Peyer's patch (tissue), 4 donors: ENCODE measurements around the gene RSPO1. TPM values are rescaled to one million over a fixed set of nuclear protein-coding genes. Genes with fewer than 3 reads are reported as not detected.

Experiments used
- DNase-seq, 3 donors: peaks; one replicate each; pipeline ENCODE4 v3.0.0-alpha.2; 2017 to 2019
- H3K27ac ChIP-seq, 4 donors: fragments of 200-600 bp; sonication (generic); one replicate each; pipeline ENCODE4 v1.5.1; 2016 to 2019
- H3K27me3 ChIP-seq, 2 donors: fragments of 200-600 bp; sonication (generic); one replicate each; pipeline ENCODE4 v1.5.1; 2019
- H3K36me3 ChIP-seq, 3 donors: fragments of 200-600 bp; sonication (generic); one replicate each; pipeline ENCODE4 v1.5.1; 2016 to 2019
- H3K4me1 ChIP-seq, 4 donors: fragments of 200-600 bp; sonication (generic); one replicate each; pipeline ENCODE4 v1.5.1; 2016 to 2019
- H3K4me3 ChIP-seq, 4 donors: fragments of 200-600 bp; sonication (generic); 1 replicate in 3 of 4; 2 replicates in 1 of 4; pipeline ENCODE4 v1.5.1; 2016 to 2019; ENCODE audit warnings: mild to moderate bottlenecking in 1 of 4
- H3K9me3 ChIP-seq, 4 donors: fragments of 200-600 bp; sonication (generic); one replicate each; pipeline ENCODE4 v1.5.1; 2016 to 2019; ENCODE audit warnings: mild to moderate bottlenecking in 1 of 4
- POLR2A ChIP-seq, 2 donors: fragments of 450-650 bp; IDR thresholded peaks; one replicate each; pipeline ENCODE4 v1.5.1; 2017; ENCODE audit warnings: antibody characterized with exemption in 2 of 2, mild to moderate bottlenecking in 2 of 2, moderate library complexity in 2 of 2
- total RNA-seq, 4 donors: library from RNA; depleted of rRNA; stranded (reverse); fragments of >200 nt; gene quantifications; one replicate each; pipeline ENCODE4 v1.1.0, GENCODE V29; 2016
- TF ChIP-seq, protein P1 (sequence below), 6 experiments: fragments of 450-650 bp in 4 of 6; fragments of 200-600 bp in 2 of 6; sonication (generic) in 1 of 6; IDR thresholded peaks; one replicate each; pipeline ENCODE4 v1.5.1; 2017 to 2019; ENCODE audit warnings: antibody characterized with exemption in 6 of 6, mild to moderate bottlenecking in 3 of 6, moderate library complexity in 1 of 6

RSPO1 gene
- total RNA-seq, 4 donors from 2014 or later: 0.35 to 2.5 (median 1.4) TPM

- H3K36me3 ChIP-seq: no peaks in the 10 kb centered on the region
- TF ChIP-seq, protein P1, sequence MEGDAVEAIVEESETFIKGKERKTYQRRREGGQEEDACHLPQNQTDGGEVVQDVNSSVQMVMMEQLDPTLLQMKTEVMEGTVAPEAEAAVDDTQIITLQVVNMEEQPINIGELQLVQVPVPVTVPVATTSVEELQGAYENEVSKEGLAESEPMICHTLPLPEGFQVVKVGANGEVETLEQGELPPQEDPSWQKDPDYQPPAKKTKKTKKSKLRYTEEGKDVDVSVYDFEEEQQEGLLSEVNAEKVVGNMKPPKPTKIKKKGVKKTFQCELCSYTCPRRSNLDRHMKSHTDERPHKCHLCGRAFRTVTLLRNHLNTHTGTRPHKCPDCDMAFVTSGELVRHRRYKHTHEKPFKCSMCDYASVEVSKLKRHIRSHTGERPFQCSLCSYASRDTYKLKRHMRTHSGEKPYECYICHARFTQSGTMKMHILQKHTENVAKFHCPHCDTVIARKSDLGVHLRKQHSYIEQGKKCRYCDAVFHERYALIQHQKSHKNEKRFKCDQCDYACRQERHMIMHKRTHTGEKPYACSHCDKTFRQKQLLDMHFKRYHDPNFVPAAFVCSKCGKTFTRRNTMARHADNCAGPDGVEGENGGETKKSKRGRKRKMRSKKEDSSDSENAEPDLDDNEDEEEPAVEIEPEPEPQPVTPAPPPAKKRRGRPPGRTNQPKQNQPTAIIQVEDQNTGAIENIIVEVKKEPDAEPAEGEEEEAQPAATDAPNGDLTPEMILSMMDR (IDR thresholded peaks at IDR 0.05): no peak
- no peak for TF ChIP-seq POLR2A (IDR thresholded peaks at IDR 0.05)
- H3K27ac ChIP-seq: no peak overlapping the region
- H3K4me3 ChIP-seq: no peak overlapping the region
- H3K9me3 ChIP-seq: no peaks in the 10 kb centered on the region
- no peak for DNase-seq
- no peaks in the 10 kb centered on the region for H3K4me1 ChIP-seq
- H3K27me3 ChIP-seq: peaks cover 0 to 9% of the 10 kb centered on the region in 2 donors
Measured at GRCh38 chr1:37628026-37628556, 6.6 kb downstream of the RSPO1 start.

GRCh38 chr1:37622131-37622530 lies 12.6 kb downstream of the RSPO1 start:
- H3K36me3 ChIP-seq: no peaks in the 10 kb centered on the region

GRCh38 chr1:37621326-37621870 lies 13.3 kb downstream of the RSPO1 start:
- Histone ChIP-seq H3K4me1 (no peaks in the 10 kb centered on the region), H3K27me3 (no peaks in the 10 kb centered on the region), H3K9me3 (no peaks in the 10 kb centered on the region), H3K36me3 (no peaks in the 10 kb centered on the region), H3K27ac (no peak overlapping the region), H3K4me3 (no peak overlapping the region)
- TF ChIP-seq, protein P1 (IDR thresholded peaks at IDR 0.05): no peak
- no peak for TF ChIP-seq POLR2A (IDR thresholded peaks at IDR 0.05)
- no peak for DNase-seq

More at GRCh38 chr1:37622131-37622530, 12.6 kb downstream of the RSPO1 start:
- no peaks in the 10 kb centered on the region for H3K27me3 ChIP-seq
- H3K4me3 ChIP-seq: no peak overlapping the region
- H3K9me3 ChIP-seq: no peaks in the 10 kb centered on the region
- TF ChIP-seq, protein P1 (IDR thresholded peaks at IDR 0.05): no peak
- TF ChIP-seq POLR2A (IDR thresholded peaks at IDR 0.05): no peak
- H3K27ac ChIP-seq: no peak overlapping the region
- no peak for DNase-seq
- H3K4me1 ChIP-seq: no peaks in the 10 kb centered on the region

GRCh38 chr1:37620707-37621106 lies 14.0 kb downstream of the RSPO1 start:
- H3K27ac ChIP-seq: no peak overlapping the region
- no peaks in the 10 kb centered on the region for H3K36me3 ChIP-seq
- DNase-seq: no peak
- H3K9me3 ChIP-seq: no peaks in the 10 kb centered on the region
- no peaks in the 10 kb centered on the region for H3K4me1 ChIP-seq
- no peak overlapping the region for H3K4me3 ChIP-seq
- no peaks in the 10 kb centered on the region for H3K27me3 ChIP-seq
- no peak for TF ChIP-seq POLR2A (IDR thresholded peaks at IDR 0.05)
- TF ChIP-seq, protein P1 (IDR thresholded peaks at IDR 0.05): no peak

DNA sequence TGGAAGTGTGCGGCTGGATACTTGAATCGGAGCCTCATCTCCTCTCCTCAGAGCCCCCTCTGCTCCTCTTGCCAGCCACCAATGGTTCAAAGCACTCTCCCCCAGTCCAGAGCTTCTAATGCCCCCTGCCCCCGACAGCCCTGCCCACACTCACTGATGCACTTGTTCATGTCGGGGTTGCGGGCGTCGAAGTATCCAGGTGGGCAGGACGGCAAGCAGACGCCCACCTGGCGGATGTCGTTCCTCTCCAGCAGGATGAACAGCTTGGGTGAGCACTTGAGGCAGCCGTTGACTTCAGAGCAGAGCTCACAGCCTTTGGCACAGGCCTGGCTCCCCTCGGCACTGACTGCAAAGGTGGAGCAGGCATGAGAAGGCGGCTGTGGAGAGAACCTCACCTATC lies 18.4 kb downstream of the RSPO1 start:
- Histone ChIP-seq H3K4me1 (no peaks in the 10 kb centered on the region), H3K9me3 (no peaks in the 10 kb centered on the region), H3K36me3 (no peaks in the 10 kb centered on the region), H3K27me3 (no peaks in the 10 kb centered on the region), H3K27ac (no peak overlapping the region), H3K4me3 (no peak overlapping the region)
- no peak for DNase-seq
- TF ChIP-seq POLR2A (IDR thresholded peaks at IDR 0.05): no peak
- TF ChIP-seq, protein P1 (IDR thresholded peaks at IDR 0.05): no peak
